SK-N-SH (cell line): ENCODE results near the gene HDGF. TPM values are rescaled to one million over a fixed set of nuclear protein-coding genes. Genes with fewer than 3 reads are reported as not detected.

ENCODE experiments used
- CTCF ChIA-PET: fragments of 300-600, 350-600 bp; formaldehyde crosslinking; extraction: SDS; loops from one replicate; lab custom pipeline; 2021; lab: Yijun Ruan, JAX
- POLR2A ChIA-PET: fragments of 350-600 bp; sonication (Branson Sonifier 250); formaldehyde crosslinking; extraction: SDS; loops from one replicate; lab custom pipeline; 2020; ENCODE audit warnings: antibody characterized with exemption, inconsistent platforms; lab: Yijun Ruan, JAX
- DNase-seq: peaks from one replicate; pipeline ENCODE4 v3.0.0; 2012
- H2AFZ ChIP-seq: fragments of 200-600 bp; sonication (generic); 2 replicates; pipeline ENCODE4 v1.8.1; 2016; ENCODE audit warnings: antibody characterized with exemption, mild to moderate bottlenecking, low read depth
- H3F3A ChIP-seq: fragments of 200-600 bp; sonication (generic); replicated peaks from 2 replicates; pipeline ENCODE3; 2016; ENCODE audit warnings: antibody characterized with exemption, mild to moderate bottlenecking; ENCODE audit not compliant: insufficient read depth
- H3K27ac ChIP-seq, 2 experiments: fragments of 200-500 bp in 1 of 2; fragments of 200-600 bp in 1 of 2; sonication (Bioruptor generic) in 1 of 2; sonication (generic), shearing (Covaris generic) in 1 of 2; 2 replicates each; pipeline versions ENCODE4 v1.5.1 to v1.6.1; 2014 to 2016; ENCODE audit warnings: low read depth in 2 of 2, inconsistent platforms in 1 of 2, low read length in 1 of 2, mild to moderate bottlenecking in 1 of 2, mixed read lengths in 1 of 2
- H3K27me3 ChIP-seq: fragments of 200-600 bp; sonication (generic), shearing (Covaris generic); 2 replicates; pipeline ENCODE4 v1.6.1; 2016; ENCODE audit warnings: mixed run types; ENCODE audit not compliant: insufficient read depth
- H3K36me3 ChIP-seq, 2 experiments: fragments of 200-500 bp in 1 of 2; fragments of 200-600 bp in 1 of 2; sonication (Bioruptor generic) in 1 of 2; sonication (generic) in 1 of 2; replicated peaks in 1 of 2; 2 replicates each; pipeline versions ENCODE3 to v1.5.1; 2014 to 2016; ENCODE audit warnings: low read length in 1 of 2, mild to moderate bottlenecking in 1 of 2; ENCODE audit not compliant: insufficient read depth in 2 of 2, control insufficient read depth in 1 of 2
- H3K4me1 ChIP-seq, 2 experiments: fragments of 200-500 bp in 1 of 2; fragments of 200-600 bp in 1 of 2; sonication (Bioruptor generic) in 1 of 2; sonication (generic), shearing (Covaris generic) in 1 of 2; 2 replicates each; pipeline versions ENCODE4 v1.5.1 to v1.6.1; 2014 to 2016; ENCODE audit warnings: low read depth in 1 of 2, low read length in 1 of 2, mixed run types in 1 of 2; ENCODE audit not compliant: insufficient read depth in 2 of 2, control insufficient read depth in 1 of 2
- H3K4me2 ChIP-seq: fragments of 200-600 bp; sonication (generic), shearing (Covaris generic); 2 replicates; pipeline ENCODE4 v1.6.1; 2017; ENCODE audit warnings: mixed run types
- H3K4me3 ChIP-seq, 2 experiments: fragments of 200-500 bp in 1 of 2; fragments of 200-600 bp in 1 of 2; sonication (Bioruptor generic) in 1 of 2; sonication (generic), shearing (Covaris generic) in 1 of 2; 2 replicates each; pipeline versions ENCODE4 v1.5.1 to v1.8.1; 2014 to 2016; ENCODE audit warnings: low read depth in 2 of 2, inconsistent platforms in 1 of 2, low read length in 1 of 2, mild to moderate bottlenecking in 1 of 2, mixed read lengths in 1 of 2, moderate library complexity in 1 of 2
- H3K79me2 ChIP-seq: fragments of 200-600 bp; sonication (generic); 2 replicates; pipeline ENCODE4 v1.8.1; 2017; ENCODE audit warnings: mild to moderate bottlenecking; ENCODE audit not compliant: insufficient read depth
- H3K9ac ChIP-seq: fragments of 200-600 bp; sonication (generic); 2 replicates; pipeline ENCODE4 v1.6.1; 2017; ENCODE audit warnings: mixed run types
- H3K9me2 ChIP-seq: fragments of 200-600 bp; sonication (generic); 2 replicates; pipeline ENCODE4 v1.6.1; 2017; ENCODE audit warnings: mixed run types
- H3K9me3 ChIP-seq: fragments of 200-600 bp; sonication (generic); 2 replicates; pipeline ENCODE4 v1.6.1; 2017; ENCODE audit warnings: mixed run types, mild to moderate bottlenecking, moderate library complexity
- H4K20me1 ChIP-seq: fragments of 200-600 bp; sonication (generic); 2 replicates; pipeline ENCODE4 v1.6.1; 2017; ENCODE audit warnings: mild to moderate bottlenecking, mixed run types; ENCODE audit not compliant: insufficient read depth
- CHD2 ChIP-seq: fragments of 150-350 bp; IDR thresholded peaks from 2 replicates; pipeline ENCODE4 v1.6.1; 2018; ENCODE audit warnings: low read length; ENCODE audit not compliant: partially characterized antibody
- EP300 ChIP-seq, 2 experiments: IDR thresholded peaks; 2 replicates each; pipeline versions ENCODE4 v1.4.0 to v1.6.1; 2012; ENCODE audit warnings: borderline replicate concordance in 1 of 2, low read depth in 1 of 2, low read length in 1 of 2
- FOXJ3 ChIP-seq: sonication (generic); formaldehyde crosslinking; IDR thresholded peaks from 2 replicates; pipeline ENCODE4 v1.5.1; 2020; ENCODE audit warnings: mild to moderate bottlenecking, missing genetic modification reagents
- GATA2 ChIP-seq: sonication (generic); formaldehyde crosslinking; IDR thresholded peaks from 2 replicates; pipeline ENCODE4 v1.5.0; 2020; ENCODE audit warnings: mild to moderate bottlenecking, missing genetic modification reagents
- MEF2A ChIP-seq: IDR thresholded peaks from 2 replicates; pipeline ENCODE4 v1.4.0; 2012; ENCODE audit warnings: low read depth, borderline replicate concordance
- MXI1 ChIP-seq: IDR thresholded peaks from 2 replicates; pipeline ENCODE4 v1.6.1; 2012; ENCODE audit warnings: mild to moderate bottlenecking, low read depth, low read length, improper control_type of control experiment
- POLR2AphosphoS5 ChIP-seq: IDR thresholded peaks from 2 replicates; pipeline ENCODE4 v1.6.1; 2012; ENCODE audit warnings: low read depth, low read length
- RCOR1 ChIP-seq: fragments of 150-350 bp; IDR thresholded peaks from 2 replicates; pipeline ENCODE4 v1.6.1; 2017; ENCODE audit warnings: antibody characterized with exemption, low read length
- SMC3 ChIP-seq: IDR thresholded peaks from 2 replicates; pipeline ENCODE4 v1.6.1; 2012; ENCODE audit warnings: low read depth, low read length, improper control_type of control experiment
- WGBS: methylation state at CpG from one replicate; pipeline ENCODE4 v1.1.6; 2017; ENCODE audit warnings: low lambda C conversion rate; 5-methylcytosine and 5-hydroxymethylcytosine counted together
- polyA plus RNA-seq, 3 experiments: library from polyadenylated mRNA; depleted of rRNA; stranded (reverse); fragments of >200 nt; gene quantifications; 2 replicates each; pipeline ENCODE4 v1.2.3, GENCODE V29; 2012
- TF ChIP-seq, protein P1 (sequence below): IDR thresholded peaks from 2 replicates; pipeline ENCODE4; 2012
- TF ChIP-seq, protein P2 (sequence below): fragments of 200-600 bp; sonication (generic); IDR thresholded peaks from 2 replicates; pipeline ENCODE4 v1.6.1; 2017; ENCODE audit warnings: antibody characterized with exemption, mild to moderate bottlenecking, moderate library complexity
- TF ChIP-seq, protein P3 (sequence below): IDR thresholded peaks from 2 replicates; pipeline ENCODE4 v1.4.0; 2012; ENCODE audit warnings: low read depth, borderline replicate concordance
- TF ChIP-seq, protein P4 (sequence below): IDR thresholded peaks from 2 replicates; pipeline ENCODE4 v1.4.0; 2012; ENCODE audit warnings: low read depth, borderline replicate concordance
- TF ChIP-seq, protein P5 (sequence below): IDR thresholded peaks from 2 replicates; pipeline ENCODE4 v1.6.1; 2012; ENCODE audit warnings: mild to moderate bottlenecking, low read depth, low read length, moderate library complexity

HDGF gene
- polyA plus RNA-seq, 1 of the 3 experiments (the other 2 are of a cell fraction), result 152 TPM

DNA sequence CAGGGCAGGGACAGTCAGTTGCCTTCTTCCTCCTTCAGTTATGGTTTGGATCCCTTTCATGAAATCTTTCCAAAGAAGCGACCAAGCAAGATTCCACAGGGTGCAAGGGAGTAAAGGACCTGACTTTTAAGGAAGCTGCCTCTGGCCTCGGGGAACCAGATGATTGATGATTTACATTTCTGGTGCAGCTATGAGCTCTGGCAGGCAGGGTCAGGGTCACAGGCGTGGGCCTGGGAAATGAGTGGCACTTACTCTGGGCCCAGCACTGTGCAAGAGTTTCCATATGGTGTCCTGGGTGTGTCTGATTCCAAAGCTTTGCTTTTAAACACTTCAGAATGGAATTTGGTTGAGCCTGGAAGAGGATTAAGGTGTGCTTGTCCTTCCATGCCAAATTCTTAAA is 38.8 kb downstream of the HDGF start:
- H3K79me2 ChIP-seq, result no peaks in the 10 kb centered on the region
- no peak overlapping the region for H3K4me3 ChIP-seq
- H3K27ac ChIP-seq, result peak overlapping the region in 1 of 2 experiments; percentile 98; a peak in 2 of 4 replicates
- DNase-seq, result no peak
- WGBS, result 61% methylated on average over 3 of the region's 3 CpGs
- H2AFZ ChIP-seq, result no peak overlapping the region
- peaks cover 42% of the 10 kb centered on the region for H3F3A ChIP-seq
- no peaks in the 10 kb centered on the region for H4K20me1 ChIP-seq
- peaks cover 36 to 55% of the 10 kb centered on the region in 2 experiments; a peak in 3 of 4 replicates for H3K4me1 ChIP-seq
- no peaks in the 10 kb centered on the region for H3K9me2 ChIP-seq
- ChIA-PET POLR2A (interaction anchor here (1.1 to 2.6 kb wide), 2 partner anchors 9 to 13 kb away, joined by 3 to 7 read pairs; no protein-coding TSS in a partner anchor), CTCF (interaction anchor here (1.2 to 45.5 kb wide), 7 partner anchors 3 to 201 kb away, joined by 7 to 2702 read pairs (median 7); partner anchors contain the start of genes CRABP2, ISG20L2, METTL25B and NES)
- TF ChIP-seq, protein P1, sequence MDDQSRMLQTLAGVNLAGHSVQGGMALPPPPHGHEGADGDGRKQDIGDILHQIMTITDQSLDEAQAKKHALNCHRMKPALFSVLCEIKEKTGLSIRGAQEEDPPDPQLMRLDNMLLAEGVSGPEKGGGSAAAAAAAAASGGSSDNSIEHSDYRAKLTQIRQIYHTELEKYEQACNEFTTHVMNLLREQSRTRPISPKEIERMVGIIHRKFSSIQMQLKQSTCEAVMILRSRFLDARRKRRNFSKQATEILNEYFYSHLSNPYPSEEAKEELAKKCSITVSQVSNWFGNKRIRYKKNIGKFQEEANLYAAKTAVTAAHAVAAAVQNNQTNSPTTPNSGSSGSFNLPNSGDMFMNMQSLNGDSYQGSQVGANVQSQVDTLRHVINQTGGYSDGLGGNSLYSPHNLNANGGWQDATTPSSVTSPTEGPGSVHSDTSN, result 0 out of 2 replicates have a peak, but pooled peaks have one; percentile 17
- TF ChIP-seq, protein P2, sequence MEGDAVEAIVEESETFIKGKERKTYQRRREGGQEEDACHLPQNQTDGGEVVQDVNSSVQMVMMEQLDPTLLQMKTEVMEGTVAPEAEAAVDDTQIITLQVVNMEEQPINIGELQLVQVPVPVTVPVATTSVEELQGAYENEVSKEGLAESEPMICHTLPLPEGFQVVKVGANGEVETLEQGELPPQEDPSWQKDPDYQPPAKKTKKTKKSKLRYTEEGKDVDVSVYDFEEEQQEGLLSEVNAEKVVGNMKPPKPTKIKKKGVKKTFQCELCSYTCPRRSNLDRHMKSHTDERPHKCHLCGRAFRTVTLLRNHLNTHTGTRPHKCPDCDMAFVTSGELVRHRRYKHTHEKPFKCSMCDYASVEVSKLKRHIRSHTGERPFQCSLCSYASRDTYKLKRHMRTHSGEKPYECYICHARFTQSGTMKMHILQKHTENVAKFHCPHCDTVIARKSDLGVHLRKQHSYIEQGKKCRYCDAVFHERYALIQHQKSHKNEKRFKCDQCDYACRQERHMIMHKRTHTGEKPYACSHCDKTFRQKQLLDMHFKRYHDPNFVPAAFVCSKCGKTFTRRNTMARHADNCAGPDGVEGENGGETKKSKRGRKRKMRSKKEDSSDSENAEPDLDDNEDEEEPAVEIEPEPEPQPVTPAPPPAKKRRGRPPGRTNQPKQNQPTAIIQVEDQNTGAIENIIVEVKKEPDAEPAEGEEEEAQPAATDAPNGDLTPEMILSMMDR, result no peak
- no peak for TF ChIP-seq SMC3
- H3K4me2 ChIP-seq, result no peak overlapping the region
- no peaks in the 10 kb centered on the region for H3K27me3 ChIP-seq
- H3K9me3 ChIP-seq, result no peaks in the 10 kb centered on the region
- H3K9ac ChIP-seq, result no peak overlapping the region
- peaks cover 0 to 4% of the 10 kb centered on the region in 2 experiments for H3K36me3 ChIP-seq

DNA sequence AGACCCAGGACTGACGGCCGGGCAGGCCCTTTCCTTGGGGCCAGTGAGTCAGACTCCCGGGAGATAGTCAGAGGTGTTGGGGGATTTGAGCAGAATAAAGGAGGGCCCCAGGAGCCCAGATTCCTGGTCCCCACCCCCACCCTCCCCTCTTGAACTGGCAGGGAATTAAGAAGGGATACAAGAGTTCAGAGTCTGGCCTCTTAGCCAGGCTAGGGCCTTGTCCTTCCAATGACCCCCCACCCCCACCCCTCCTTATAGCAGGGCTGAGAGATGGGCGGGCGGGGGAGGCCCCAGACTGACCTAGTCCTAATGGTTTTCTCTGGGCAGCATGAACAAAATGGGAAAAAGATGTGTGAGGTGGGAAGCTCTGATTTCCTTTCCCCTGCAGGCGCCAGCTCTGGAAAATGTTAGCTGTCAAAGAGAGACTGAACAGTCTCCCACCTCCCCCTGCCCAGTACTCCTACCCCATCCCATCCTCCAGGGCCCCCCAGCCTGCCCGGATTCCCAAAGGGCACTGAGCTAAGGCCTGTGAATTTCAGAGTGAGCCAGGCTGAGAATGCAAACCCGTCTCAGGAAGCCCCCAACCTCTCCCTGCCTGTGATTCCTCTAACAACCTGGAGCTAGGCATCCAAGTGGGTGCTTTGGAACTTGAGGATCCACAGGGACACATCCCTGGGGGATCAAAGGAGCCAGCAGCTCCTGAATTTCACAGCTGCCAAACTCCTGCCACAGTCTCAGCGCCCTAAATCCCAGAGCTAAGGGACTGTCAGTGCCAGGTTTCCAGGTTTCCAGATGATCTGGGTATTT is 40.3 kb downstream of the HDGF start:
- peaks cover 44% of the 10 kb centered on the region for H3F3A ChIP-seq
- H3K27ac ChIP-seq, result peak overlapping the region; percentile 43 to 98; a peak in 3 of 4 replicates
- no peaks in the 10 kb centered on the region for H4K20me1 ChIP-seq
- H3K9me3 ChIP-seq, result no peaks in the 10 kb centered on the region
- no peak overlapping the region for H3K9ac ChIP-seq
- no peaks in the 10 kb centered on the region for H3K9me2 ChIP-seq
- H3K27me3 ChIP-seq, result no peaks in the 10 kb centered on the region
- ChIA-PET POLR2A (interaction anchor here (0.8 to 2.6 kb wide), 10 partner anchors 10 to 202 kb away, joined by 3 to 12 read pairs (median 6); partner anchors contain the start of genes ISG20L2 and METTL25B), CTCF (interaction anchor here (1.0 to 45.5 kb wide), 13 partner anchors 4 to 217 kb away, joined by 3 to 2702 read pairs (median 6); partner anchors contain the start of genes CRABP2, ISG20L2, METTL25B and NES)
- no peak overlapping the region for H2AFZ ChIP-seq
- peak overlapping the region; percentile 63; the same call in 1 of the 2 replicates for H3K4me2 ChIP-seq
- WGBS, result 24% methylated on average over 9 of the region's 9 CpGs
- no peaks in the 10 kb centered on the region for H3K36me3 ChIP-seq
- H3K4me1 ChIP-seq, result peaks cover 50 to 65% of the 10 kb centered on the region in 2 experiments; a peak in 3 of 4 replicates
- DNase-seq, result peak; percentile 83
- no peaks in the 10 kb centered on the region for H3K79me2 ChIP-seq
- no peak overlapping the region for H3K4me3 ChIP-seq
- TF ChIP-seq SMC3 (no peak), MEF2A (no peak), MXI1 (peak; percentile 33; the same call in 1 of the 2 replicates), RCOR1 (peak; percentile 89), FOXJ3 (CRISPR knock-in tag) (no peak), POLR2AphosphoS5 (peak; percentile 83), EP300 (IDR thresholded peaks at IDR 0.05; ENCODE audit: borderline replicate concordance in 1 of 2, low read depth in 1 of 2, low read length in 1 of 2) (peak; percentile 72 to 97; a peak in 3 of 4 replicates), CHD2 (peak; percentile 89), GATA2 (CRISPR knock-in tag) (peak; percentile 43; the same call in 1 of the 2 replicates)
- TF ChIP-seq, protein P3, sequence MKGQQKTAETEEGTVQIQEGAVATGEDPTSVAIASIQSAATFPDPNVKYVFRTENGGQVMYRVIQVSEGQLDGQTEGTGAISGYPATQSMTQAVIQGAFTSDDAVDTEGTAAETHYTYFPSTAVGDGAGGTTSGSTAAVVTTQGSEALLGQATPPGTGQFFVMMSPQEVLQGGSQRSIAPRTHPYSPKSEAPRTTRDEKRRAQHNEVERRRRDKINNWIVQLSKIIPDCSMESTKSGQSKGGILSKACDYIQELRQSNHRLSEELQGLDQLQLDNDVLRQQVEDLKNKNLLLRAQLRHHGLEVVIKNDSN, result no peak
- TF ChIP-seq, protein P4, sequence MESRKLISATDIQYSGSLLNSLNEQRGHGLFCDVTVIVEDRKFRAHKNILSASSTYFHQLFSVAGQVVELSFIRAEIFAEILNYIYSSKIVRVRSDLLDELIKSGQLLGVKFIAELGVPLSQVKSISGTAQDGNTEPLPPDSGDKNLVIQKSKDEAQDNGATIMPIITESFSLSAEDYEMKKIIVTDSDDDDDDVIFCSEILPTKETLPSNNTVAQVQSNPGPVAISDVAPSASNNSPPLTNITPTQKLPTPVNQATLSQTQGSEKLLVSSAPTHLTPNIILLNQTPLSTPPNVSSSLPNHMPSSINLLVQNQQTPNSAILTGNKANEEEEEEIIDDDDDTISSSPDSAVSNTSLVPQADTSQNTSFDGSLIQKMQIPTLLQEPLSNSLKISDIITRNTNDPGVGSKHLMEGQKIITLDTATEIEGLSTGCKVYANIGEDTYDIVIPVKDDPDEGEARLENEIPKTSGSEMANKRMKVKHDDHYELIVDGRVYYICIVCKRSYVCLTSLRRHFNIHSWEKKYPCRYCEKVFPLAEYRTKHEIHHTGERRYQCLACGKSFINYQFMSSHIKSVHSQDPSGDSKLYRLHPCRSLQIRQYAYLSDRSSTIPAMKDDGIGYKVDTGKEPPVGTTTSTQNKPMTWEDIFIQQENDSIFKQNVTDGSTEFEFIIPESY, result 0 out of 2 replicates have a peak, but pooled peaks have one; percentile 17
- TF ChIP-seq, protein P5, sequence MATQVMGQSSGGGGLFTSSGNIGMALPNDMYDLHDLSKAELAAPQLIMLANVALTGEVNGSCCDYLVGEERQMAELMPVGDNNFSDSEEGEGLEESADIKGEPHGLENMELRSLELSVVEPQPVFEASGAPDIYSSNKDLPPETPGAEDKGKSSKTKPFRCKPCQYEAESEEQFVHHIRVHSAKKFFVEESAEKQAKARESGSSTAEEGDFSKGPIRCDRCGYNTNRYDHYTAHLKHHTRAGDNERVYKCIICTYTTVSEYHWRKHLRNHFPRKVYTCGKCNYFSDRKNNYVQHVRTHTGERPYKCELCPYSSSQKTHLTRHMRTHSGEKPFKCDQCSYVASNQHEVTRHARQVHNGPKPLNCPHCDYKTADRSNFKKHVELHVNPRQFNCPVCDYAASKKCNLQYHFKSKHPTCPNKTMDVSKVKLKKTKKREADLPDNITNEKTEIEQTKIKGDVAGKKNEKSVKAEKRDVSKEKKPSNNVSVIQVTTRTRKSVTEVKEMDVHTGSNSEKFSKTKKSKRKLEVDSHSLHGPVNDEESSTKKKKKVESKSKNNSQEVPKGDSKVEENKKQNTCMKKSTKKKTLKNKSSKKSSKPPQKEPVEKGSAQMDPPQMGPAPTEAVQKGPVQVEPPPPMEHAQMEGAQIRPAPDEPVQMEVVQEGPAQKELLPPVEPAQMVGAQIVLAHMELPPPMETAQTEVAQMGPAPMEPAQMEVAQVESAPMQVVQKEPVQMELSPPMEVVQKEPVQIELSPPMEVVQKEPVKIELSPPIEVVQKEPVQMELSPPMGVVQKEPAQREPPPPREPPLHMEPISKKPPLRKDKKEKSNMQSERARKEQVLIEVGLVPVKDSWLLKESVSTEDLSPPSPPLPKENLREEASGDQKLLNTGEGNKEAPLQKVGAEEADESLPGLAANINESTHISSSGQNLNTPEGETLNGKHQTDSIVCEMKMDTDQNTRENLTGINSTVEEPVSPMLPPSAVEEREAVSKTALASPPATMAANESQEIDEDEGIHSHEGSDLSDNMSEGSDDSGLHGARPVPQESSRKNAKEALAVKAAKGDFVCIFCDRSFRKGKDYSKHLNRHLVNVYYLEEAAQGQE, result no peak
